Neural cell (in vitro differentiated cells): ENCODE results near the gene NDUFA9.

Experiments used
- EP300 ChIP-seq: fragments of 450-650 bp; conservative IDR thresholded peaks from 2 replicates; pipeline ENCODE4 v1.6.1; 2014; ENCODE audit warnings: antibody characterized with exemption, mild to moderate bottlenecking, moderate library complexity; ENCODE audit not compliant: poor library complexity, severe bottlenecking
- RAD21 ChIP-seq: fragments of 450-650 bp; conservative IDR thresholded peaks from 2 replicates; pipeline ENCODE4 v1.6.1; 2014; ENCODE audit warnings: antibody characterized with exemption, mild to moderate bottlenecking, moderate library complexity

DNA sequence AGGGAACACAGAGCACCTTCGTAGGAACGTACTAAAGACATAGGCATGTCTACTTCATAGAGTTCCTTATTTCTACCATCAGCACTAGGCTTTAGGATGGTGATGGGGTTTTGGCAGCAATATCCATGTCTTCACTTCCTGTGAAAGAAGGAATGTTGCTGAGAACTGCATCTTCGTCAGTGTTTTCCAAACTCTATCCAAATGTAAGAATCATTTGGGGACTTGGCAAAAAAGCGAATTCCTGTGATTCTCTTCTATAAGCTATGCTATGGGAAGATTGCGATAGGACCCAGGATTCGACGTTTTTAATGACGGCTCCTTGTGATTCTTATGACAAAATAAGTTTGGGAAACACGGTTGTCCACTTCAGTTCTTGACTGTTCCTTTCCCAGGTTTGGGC, 39.8 kb upstream of the NDUFA9 start:
- TF ChIP-seq EP300 (no peak), RAD21 (no peak)
